GM12878 (cell line): ENCODE results near the gene SUPT6H. TPM values are rescaled to one million over a fixed set of nuclear protein-coding genes. Genes with fewer than 3 reads are reported as not detected.

ENCODE experiments used
- ATAC-seq: fragments of 200-7000 bp; cut with Tn5 transposase; 3 replicates; pipeline ENCODE4 v1.9.1; 2020; ENCODE audit warnings: mild to moderate bottlenecking, moderate library complexity
- BruUV-seq: library from RNA; stranded (reverse); fragments of 400-500 nt; replicated peaks from 2 replicates; lab custom pipeline; 2021; lab: Mats Ljungman, UMichigan
- CTCF ChIA-PET: fragments of 300-600 bp; sonication (Branson Sonifier 250); formaldehyde crosslinking; extraction: SDS; loops from one replicate; lab custom pipeline; 2021; ENCODE audit warnings: inconsistent platforms; lab: Yijun Ruan, JAX
- POLR2A ChIA-PET: fragments of 350-600 bp; formaldehyde crosslinking; extraction: SDS; loops from one replicate; lab custom pipeline; 2021; ENCODE audit warnings: inconsistent platforms; lab: Charles Lee
- RAD21 ChIA-PET: fragments of 300-600 bp; sonication (Branson Sonifier 250); formaldehyde crosslinking; loops from one replicate; lab custom pipeline; 2023; ENCODE audit warnings: antibody characterized with exemption; ENCODE audit not compliant: unreplicated experiment; lab: Charles Lee
- SMC1A ChIA-PET: fragments of 300-600 bp; sonication (Branson Sonifier 250); formaldehyde crosslinking; loops from one replicate; lab custom pipeline; 2023; ENCODE audit not compliant: unreplicated experiment, uncharacterized antibody; lab: Charles Lee
- DNase-seq: peaks from one replicate; pipeline ENCODE4 v3.0.0-alpha.2; 2011; ENCODE audit warnings: low read depth, low spot score
- FAIRE-seq: peaks from 3 replicates; lab custom pipeline; 2011; peaks lifted over from hg19 to GRCh38; lab: Jason Lieb, UNC
- H2AFZ ChIP-seq: 2 replicates; pipeline ENCODE4 v1.6.0; 2011; ENCODE audit warnings: low read depth, low read length, control low read depth; ENCODE audit not compliant: control insufficient read depth
- H3K27ac ChIP-seq: 2 replicates; pipeline ENCODE4 v1.5.1; 2011; ENCODE audit warnings: control low read depth; ENCODE audit not compliant: control insufficient read depth, insufficient read depth
- H3K27me3 ChIP-seq, 2 experiments: replicated peaks in 1 of 2; 2 replicates each; pipeline versions ENCODE4 v1.6.0 to v1.6.1; 2011; ENCODE audit warnings: low read length in 1 of 2; ENCODE audit not compliant: control insufficient read depth in 2 of 2, insufficient read depth in 2 of 2
- H3K36me3 ChIP-seq, 2 experiments: 2 replicates each; pipeline ENCODE4 v1.5.1; 2011; ENCODE audit warnings: low read length in 1 of 2; ENCODE audit not compliant: control insufficient read depth in 2 of 2, insufficient read depth in 2 of 2
- H3K4me1 ChIP-seq: 2 replicates; pipeline ENCODE4 v1.6.1; 2011; ENCODE audit warnings: mild to moderate bottlenecking, low read length, moderate library complexity, mixed read lengths; ENCODE audit not compliant: control insufficient read depth, insufficient read depth
- H3K4me2 ChIP-seq: 2 replicates; pipeline ENCODE4 v1.6.0; 2011; ENCODE audit warnings: control low read depth; ENCODE audit not compliant: control insufficient read depth, insufficient read depth
- H3K4me3 ChIP-seq: fragments of 200-600 bp; sonication (generic); 2 replicates; pipeline ENCODE4 v1.5.1; 2016
- H3K79me2 ChIP-seq: 2 replicates; pipeline ENCODE4 v1.6.0; 2011; ENCODE audit warnings: low read length; ENCODE audit not compliant: control insufficient read depth, insufficient read depth
- H3K9ac ChIP-seq: 2 replicates; pipeline ENCODE4 v1.8.0; 2011; ENCODE audit warnings: low read length, control low read depth, mixed read lengths; ENCODE audit not compliant: control insufficient read depth, insufficient read depth
- H3K9me3 ChIP-seq: replicated peaks from 3 replicates; pipeline ENCODE4 v1.5.1; 2011; ENCODE audit warnings: mild to moderate bottlenecking, low read length; ENCODE audit not compliant: control insufficient read depth, insufficient read depth
- H4K20me1 ChIP-seq: 2 replicates; pipeline ENCODE4 v1.6.0; 2011; ENCODE audit not compliant: control insufficient read depth, insufficient read depth
- ASH2L ChIP-seq: fragments of 300-600, 200-600 bp; sonication (generic); IDR thresholded peaks from 2 replicates; pipeline ENCODE4 v1.6.1; 2017; ENCODE audit warnings: low read depth, mild to moderate bottlenecking, borderline replicate concordance
- CBX3 ChIP-seq: fragments of 200-600 bp; sonication (generic); IDR thresholded peaks from 2 replicates; pipeline ENCODE4 v1.6.1; 2016; ENCODE audit warnings: low read depth, borderline replicate concordance
- MXI1 ChIP-seq: fragments of 150-350 bp; IDR thresholded peaks from 2 replicates; pipeline ENCODE4 v1.6.1; 2011; ENCODE audit warnings: low read depth, mild to moderate bottlenecking, inconsistent platforms, low read length, improper control_type of control experiment
- POLR2A ChIP-seq: IDR thresholded peaks from 2 replicates; pipeline ENCODE4 v1.6.1; 2011; ENCODE audit warnings: low read depth, mild to moderate bottlenecking, low read length
- ZNF217 ChIP-seq: fragments of 450-650 bp; IDR thresholded peaks from 2 replicates; pipeline ENCODE4 v1.6.1; 2017; ENCODE audit warnings: antibody characterized with exemption, mild to moderate bottlenecking
- ZNF274 ChIP-seq: IDR thresholded peaks from one replicate; pipeline ENCODE4 v1.8.0; 2011; ENCODE audit not compliant: insufficient read length, insufficient read depth
- WGBS: methylation state at CpG from one replicate; pipeline ENCODE4 v1.1.6; 2016; ENCODE audit warnings: low lambda C conversion rate; ENCODE audit not compliant: insufficient replicate concordance, insufficient coverage; ENCODE audit errors: missing lambda C conversion rate; 5-methylcytosine and 5-hydroxymethylcytosine counted together
- in situ Hi-C: fragments of 300-500 bp; cut with MboI; formaldehyde crosslinking; loops from 9 replicates; pipeline ENCODE4 v1.14.3; 2018; ENCODE audit warnings: mixed read lengths
- intact Hi-C: fragments of 100-400 bp; cut with micrococcal nuclease; formaldehyde crosslinking; loops from one replicate; pipeline ENCODE4 v1.14.2; 2022; ENCODE audit not compliant: unreplicated experiment
- polyA plus RNA-seq, 11 experiments: library from polyadenylated mRNA; depleted of rRNA in 4 of 11; unstranded in 6 of 11; stranded (reverse) in 5 of 11; fragments of >200 nt; fragmentation: Nextera tagmentation in 4 of 11; fragmentation: Illumina TruSeq in 1 of 11; extraction: Ambion mirVana in 4 of 11; extraction: Trizol in 1 of 11; gene quantifications; 1 replicate in 1 of 11; 2 replicates in 10 of 11; pipeline versions ENCODE4 v1.2.1 to v1.2.3, GENCODE V29; 2011 to 2016; ENCODE audit warnings: inconsistent platforms in 2 of 11, missing spikeins in 2 of 11, low read depth in 1 of 11
- total RNA-seq, 4 experiments: library from RNA; depleted of rRNA in 3 of 4; stranded (reverse); fragments of >200 nt in 3 of 4; fragmentation: Illumina TruSeq in 1 of 4; extraction: Trizol in 1 of 4; gene quantifications; 2 replicates each; pipeline versions ENCODE4 v1.2.1 to v1.2.3, GENCODE V29; 2013 to 2021
- TF ChIP-seq, protein P1 (sequence below), 3 experiments: IDR thresholded peaks in 2 of 3; conservative IDR thresholded peaks in 1 of 3; 2 replicates each; pipeline ENCODE4 v1.5.1; 2011; ENCODE audit warnings: low read depth in 3 of 3, low read length in 3 of 3, mild to moderate bottlenecking in 3 of 3, control low read depth in 2 of 3, moderate library complexity in 2 of 3, inconsistent platforms in 1 of 3, mixed read lengths in 1 of 3; ENCODE audit not compliant: control insufficient read depth in 2 of 3, insufficient read depth in 1 of 3; ENCODE audit errors: extremely low read depth in 1 of 3
- TF ChIP-seq, protein P2 (sequence below): IDR thresholded peaks from 2 replicates; pipeline ENCODE4 v1.6.1; 2012; ENCODE audit warnings: low read depth, low read length, improper control_type of control experiment
- TF ChIP-seq, protein P3 (sequence below): fragments of 450-650 bp; IDR thresholded peaks from 2 replicates; pipeline ENCODE4 v1.6.1; 2017; ENCODE audit warnings: borderline replicate concordance
- TF ChIP-seq, protein P4 (sequence below): IDR thresholded peaks from 2 replicates; pipeline ENCODE4 v1.6.1; 2012; ENCODE audit warnings: low read depth, low read length, improper control_type of control experiment

SUPT6H gene
- total and polyA plus RNA-seq, 10 of the 15 experiments (the other 5 are each of a cell fraction or from before 2014, with no cell fraction given): 1.7 to 58.8 (median 37.7) TPM

DNA sequence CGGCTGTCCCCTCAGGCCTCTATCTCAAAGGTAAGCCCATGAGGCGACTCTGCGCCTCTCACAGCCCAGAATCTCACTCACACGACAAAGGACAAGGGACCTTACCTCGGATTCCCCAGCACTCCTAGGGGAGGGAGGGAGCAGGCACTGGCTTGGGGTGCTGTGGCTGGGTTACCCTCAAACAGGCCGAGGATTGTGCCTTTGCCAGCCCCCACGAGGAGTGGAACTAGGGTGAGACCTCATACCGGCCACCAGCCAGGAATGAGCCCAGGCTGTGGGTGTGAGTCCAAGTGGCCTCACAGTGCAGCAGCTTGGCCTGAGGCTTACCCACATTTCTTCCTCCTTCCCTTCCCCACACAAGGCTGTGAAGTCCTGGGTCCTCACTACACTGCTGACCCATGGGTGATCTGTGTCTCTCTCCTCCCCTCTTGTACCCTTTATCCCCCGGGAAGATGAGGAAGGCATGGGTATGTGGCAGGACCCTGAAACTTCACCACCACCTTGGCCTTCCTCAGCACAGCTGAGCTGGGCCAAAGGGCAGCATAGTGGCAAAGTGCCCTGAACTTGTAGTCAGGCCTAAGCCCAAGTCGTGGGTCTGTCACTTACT lies 43.8 kb downstream of the SUPT6H start:
- intact Hi-C loops (no loop called here), in situ Hi-C loops (no loop called here)
- Histone ChIP-seq H3K36me3 (peaks cover 8 to 20% of the 10 kb centered on the region in 2 experiments; a peak in 3 of 4 replicates), H3K9ac (no peak overlapping the region), H2AFZ (no peak overlapping the region), H3K4me1 (no peaks in the 10 kb centered on the region; the same call in 1 of the 2 replicates), H3K27ac (no peak overlapping the region), H3K9me3 (no peaks in the 10 kb centered on the region), H3K27me3 (no peaks in the 10 kb centered on the region), H3K4me3 (no peak overlapping the region), H3K79me2 (no peaks in the 10 kb centered on the region), H4K20me1 (no peaks in the 10 kb centered on the region), H3K4me2 (no peak overlapping the region)
- RAD21 ChIA-PET: no interaction called here
- BruUV-seq: no TSS peak
- ATAC-seq (no peak), FAIRE-seq (no peak), DNase-seq (no peak)
- POLR2A ChIA-PET: no interaction called here
- CTCF ChIA-PET: interaction anchor here (1.5 kb wide), 1 partner anchor 129 kb away, joined by 3 read pairs; the partner anchor contains the start of gene ALDOC
- TF ChIP-seq CBX3: no peak
- 0 out of 2 replicates have a peak, but pooled peaks have one; percentile 14 for TF ChIP-seq POLR2A
- SMC1A ChIA-PET: interaction anchor here (1.4 kb wide), 1 partner anchor 12 kb away, joined by 4 read pairs; no protein-coding TSS in a partner anchor
- WGBS: 95% methylated on average over 10 of the region's 10 CpGs

DNA sequence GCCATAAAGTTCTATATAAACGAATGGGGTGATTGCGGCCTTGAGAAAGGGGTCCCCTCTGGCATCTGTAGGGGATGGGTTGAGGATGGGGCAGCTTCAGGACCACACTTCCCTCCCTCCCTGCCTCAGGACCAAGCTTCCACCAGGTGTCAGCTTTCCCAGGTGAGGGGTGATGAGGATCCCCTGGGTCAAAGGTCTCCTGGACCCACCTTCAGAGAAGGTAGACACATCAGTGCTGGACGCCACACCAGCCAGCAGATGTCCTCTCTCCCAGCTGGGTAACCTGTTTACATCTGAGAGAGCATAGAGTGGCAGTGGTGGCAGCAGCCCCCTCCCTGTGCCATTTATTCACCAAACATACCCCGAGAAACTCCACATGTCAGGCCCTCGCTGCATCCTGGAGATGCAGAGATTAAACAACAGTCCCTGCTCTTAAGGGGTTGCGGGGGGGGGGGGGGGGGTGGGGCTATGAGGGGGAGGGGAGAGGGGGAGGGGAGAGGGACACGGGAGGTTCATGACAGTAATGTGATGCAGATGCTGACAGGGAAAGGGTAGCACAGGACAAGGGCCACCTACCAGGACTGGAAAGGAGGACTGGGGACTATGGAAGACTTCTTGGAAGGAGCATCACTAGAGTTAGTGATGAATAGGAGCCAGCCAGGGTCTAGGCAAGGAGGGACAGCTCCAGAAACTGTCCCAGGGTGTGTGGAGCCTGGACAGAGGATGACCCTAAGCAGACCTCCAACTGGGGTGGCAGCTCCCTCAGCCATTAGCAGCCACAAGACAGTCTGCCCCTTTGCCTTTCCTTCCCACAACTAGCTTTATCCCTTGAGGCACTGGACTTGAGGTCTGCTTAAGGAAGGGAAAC lies 44.7 kb downstream of the SUPT6H start:
- intact Hi-C loops: no loop called here
- BruUV-seq: no TSS peak
- SMC1A ChIA-PET: no interaction called here
- TF ChIP-seq, protein P1, sequence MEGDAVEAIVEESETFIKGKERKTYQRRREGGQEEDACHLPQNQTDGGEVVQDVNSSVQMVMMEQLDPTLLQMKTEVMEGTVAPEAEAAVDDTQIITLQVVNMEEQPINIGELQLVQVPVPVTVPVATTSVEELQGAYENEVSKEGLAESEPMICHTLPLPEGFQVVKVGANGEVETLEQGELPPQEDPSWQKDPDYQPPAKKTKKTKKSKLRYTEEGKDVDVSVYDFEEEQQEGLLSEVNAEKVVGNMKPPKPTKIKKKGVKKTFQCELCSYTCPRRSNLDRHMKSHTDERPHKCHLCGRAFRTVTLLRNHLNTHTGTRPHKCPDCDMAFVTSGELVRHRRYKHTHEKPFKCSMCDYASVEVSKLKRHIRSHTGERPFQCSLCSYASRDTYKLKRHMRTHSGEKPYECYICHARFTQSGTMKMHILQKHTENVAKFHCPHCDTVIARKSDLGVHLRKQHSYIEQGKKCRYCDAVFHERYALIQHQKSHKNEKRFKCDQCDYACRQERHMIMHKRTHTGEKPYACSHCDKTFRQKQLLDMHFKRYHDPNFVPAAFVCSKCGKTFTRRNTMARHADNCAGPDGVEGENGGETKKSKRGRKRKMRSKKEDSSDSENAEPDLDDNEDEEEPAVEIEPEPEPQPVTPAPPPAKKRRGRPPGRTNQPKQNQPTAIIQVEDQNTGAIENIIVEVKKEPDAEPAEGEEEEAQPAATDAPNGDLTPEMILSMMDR (IDR thresholded peaks at IDR 0.05 in 2 of 3, conservative IDR thresholded peaks at IDR 0.05 in 1 of 3; ENCODE audit: control insufficient read depth in 2 of 3, extremely low read depth in 1 of 3, insufficient read depth in 1 of 3, low read depth in 3 of 3, low read length in 3 of 3): no peak
- TF ChIP-seq, protein P2, sequence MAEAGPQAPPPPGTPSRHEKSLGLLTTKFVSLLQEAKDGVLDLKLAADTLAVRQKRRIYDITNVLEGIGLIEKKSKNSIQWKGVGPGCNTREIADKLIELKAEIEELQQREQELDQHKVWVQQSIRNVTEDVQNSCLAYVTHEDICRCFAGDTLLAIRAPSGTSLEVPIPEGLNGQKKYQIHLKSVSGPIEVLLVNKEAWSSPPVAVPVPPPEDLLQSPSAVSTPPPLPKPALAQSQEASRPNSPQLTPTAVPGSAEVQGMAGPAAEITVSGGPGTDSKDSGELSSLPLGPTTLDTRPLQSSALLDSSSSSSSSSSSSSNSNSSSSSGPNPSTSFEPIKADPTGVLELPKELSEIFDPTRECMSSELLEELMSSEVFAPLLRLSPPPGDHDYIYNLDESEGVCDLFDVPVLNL: no peak
- TF ChIP-seq, protein P3, sequence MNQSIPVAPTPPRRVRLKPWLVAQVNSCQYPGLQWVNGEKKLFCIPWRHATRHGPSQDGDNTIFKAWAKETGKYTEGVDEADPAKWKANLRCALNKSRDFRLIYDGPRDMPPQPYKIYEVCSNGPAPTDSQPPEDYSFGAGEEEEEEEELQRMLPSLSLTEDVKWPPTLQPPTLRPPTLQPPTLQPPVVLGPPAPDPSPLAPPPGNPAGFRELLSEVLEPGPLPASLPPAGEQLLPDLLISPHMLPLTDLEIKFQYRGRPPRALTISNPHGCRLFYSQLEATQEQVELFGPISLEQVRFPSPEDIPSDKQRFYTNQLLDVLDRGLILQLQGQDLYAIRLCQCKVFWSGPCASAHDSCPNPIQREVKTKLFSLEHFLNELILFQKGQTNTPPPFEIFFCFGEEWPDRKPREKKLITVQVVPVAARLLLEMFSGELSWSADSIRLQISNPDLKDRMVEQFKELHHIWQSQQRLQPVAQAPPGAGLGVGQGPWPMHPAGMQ: no peak
- TF ChIP-seq ASH2L (no peak), MXI1 (no peak), ZNF217 (no peak), ZNF274 (no peak)
- TF ChIP-seq, protein P4, sequence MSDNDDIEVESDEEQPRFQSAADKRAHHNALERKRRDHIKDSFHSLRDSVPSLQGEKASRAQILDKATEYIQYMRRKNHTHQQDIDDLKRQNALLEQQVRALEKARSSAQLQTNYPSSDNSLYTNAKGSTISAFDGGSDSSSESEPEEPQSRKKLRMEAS: no peak

More for the DNA sequence above, 44.7 kb downstream of the SUPT6H start:
- H3K4me3 ChIP-seq: no peak overlapping the region
- ChIA-PET POLR2A (no interaction called here), CTCF (interaction anchor here (1.5 kb wide), 1 partner anchor 130 kb away, joined by 3 read pairs; the partner anchor contains the start of gene ALDOC), RAD21 (no interaction called here)
- H2AFZ ChIP-seq: no peak overlapping the region
- no peaks in the 10 kb centered on the region for H4K20me1 ChIP-seq
- H3K79me2 ChIP-seq: no peaks in the 10 kb centered on the region
- ATAC-seq (no peak), FAIRE-seq (no peak), DNase-seq (no peak)
- peaks cover 2% of the 10 kb centered on the region; the same call in 1 of the 2 replicates for H3K4me1 ChIP-seq
- no peaks in the 10 kb centered on the region for H3K9me3 ChIP-seq
- no peak overlapping the region for H3K27ac ChIP-seq
- peaks cover 3 to 14% of the 10 kb centered on the region in 2 experiments; a peak in 2 of 4 replicates for H3K36me3 ChIP-seq
- in situ Hi-C loops: no loop called here
- whole genome bisulfite sequencing: 82% methylated on average over 5 of the region's 7 CpGs
- H3K4me2 ChIP-seq: no peak overlapping the region
- H3K27me3 ChIP-seq: no peaks in the 10 kb centered on the region
- no peak overlapping the region for H3K9ac ChIP-seq
